Mesenteric fat pad (tissue), 1 donor: ENCODE data around the gene VANGL1. TPM values are rescaled to one million over a fixed set of nuclear protein-coding genes. Genes with fewer than 3 reads are reported as not detected.

Experiments
- DNase-seq: peaks from one replicate; pipeline ENCODE4 v3.0.0-alpha.2; 2020; ENCODE audit warnings: low spot score
- total RNA-seq: library from RNA; stranded (reverse); fragmentation: NEBNext Ultra II Directional; extraction: Animal tissue kit (Norgen Biotek cat#: 25700); gene quantifications from one replicate; pipeline ENCODE4 v1.2.1, GENCODE V29; 2021
- donor health status: DM: yes; HTN: yes; CAD: no.

Gene VANGL1
- total RNA-seq, 1 donor from 2014 or later: 12.5 TPM

GRCh38 chr1:115643666-115644065 lies 1.9 kb downstream of the VANGL1 start:
- no peak for DNase-seq

- DNase-seq: no peak
These were observed 2.3 kb downstream of the VANGL1 start for GRCh38 chr1:115644109-115644508.

DNA sequence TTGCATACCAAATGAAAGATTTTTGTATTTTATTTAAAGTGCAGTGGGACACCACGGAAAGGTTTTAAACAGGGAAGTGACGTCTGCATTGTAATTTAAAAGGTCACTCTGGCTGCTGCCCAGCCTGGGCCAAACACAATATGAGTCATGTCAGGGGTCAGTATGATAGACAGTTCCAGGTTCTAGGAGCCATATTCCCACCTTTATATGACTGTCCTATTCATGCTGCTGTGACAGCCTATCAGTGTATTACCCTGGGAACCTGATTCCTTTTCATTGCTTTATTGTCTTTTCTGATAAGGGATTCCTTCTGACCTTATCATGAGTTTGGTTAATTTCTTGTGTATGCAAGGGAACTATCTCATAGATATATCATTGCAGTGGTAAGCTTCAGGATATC lies 5.3 kb downstream of the VANGL1 start:
- DNase-seq: no peak

DNA sequence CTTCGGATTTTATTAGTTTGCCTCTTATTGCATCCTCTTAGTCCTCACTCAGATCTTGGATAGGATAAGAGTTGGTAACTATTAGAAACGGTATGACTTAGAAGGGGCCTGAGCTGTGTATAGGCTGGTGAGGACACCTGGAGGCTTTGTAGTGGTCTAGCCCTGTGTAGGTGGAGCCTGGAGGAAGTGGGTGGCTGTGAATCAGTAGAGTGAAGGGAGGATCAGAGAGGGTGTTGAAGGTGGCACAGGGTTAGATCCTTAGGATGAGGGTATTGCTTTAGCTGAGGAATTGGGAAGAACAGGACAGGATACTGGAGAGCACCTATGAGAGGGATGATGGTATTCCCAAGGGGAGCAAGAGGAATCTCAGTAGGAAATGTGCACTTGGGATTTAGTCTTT lies 5.7 kb downstream of the VANGL1 start:
- DNase-seq: no peak

GRCh38 chr1:115647919-115648650 lies 6.3 kb downstream of the VANGL1 start:
- no peak for DNase-seq

DNA sequence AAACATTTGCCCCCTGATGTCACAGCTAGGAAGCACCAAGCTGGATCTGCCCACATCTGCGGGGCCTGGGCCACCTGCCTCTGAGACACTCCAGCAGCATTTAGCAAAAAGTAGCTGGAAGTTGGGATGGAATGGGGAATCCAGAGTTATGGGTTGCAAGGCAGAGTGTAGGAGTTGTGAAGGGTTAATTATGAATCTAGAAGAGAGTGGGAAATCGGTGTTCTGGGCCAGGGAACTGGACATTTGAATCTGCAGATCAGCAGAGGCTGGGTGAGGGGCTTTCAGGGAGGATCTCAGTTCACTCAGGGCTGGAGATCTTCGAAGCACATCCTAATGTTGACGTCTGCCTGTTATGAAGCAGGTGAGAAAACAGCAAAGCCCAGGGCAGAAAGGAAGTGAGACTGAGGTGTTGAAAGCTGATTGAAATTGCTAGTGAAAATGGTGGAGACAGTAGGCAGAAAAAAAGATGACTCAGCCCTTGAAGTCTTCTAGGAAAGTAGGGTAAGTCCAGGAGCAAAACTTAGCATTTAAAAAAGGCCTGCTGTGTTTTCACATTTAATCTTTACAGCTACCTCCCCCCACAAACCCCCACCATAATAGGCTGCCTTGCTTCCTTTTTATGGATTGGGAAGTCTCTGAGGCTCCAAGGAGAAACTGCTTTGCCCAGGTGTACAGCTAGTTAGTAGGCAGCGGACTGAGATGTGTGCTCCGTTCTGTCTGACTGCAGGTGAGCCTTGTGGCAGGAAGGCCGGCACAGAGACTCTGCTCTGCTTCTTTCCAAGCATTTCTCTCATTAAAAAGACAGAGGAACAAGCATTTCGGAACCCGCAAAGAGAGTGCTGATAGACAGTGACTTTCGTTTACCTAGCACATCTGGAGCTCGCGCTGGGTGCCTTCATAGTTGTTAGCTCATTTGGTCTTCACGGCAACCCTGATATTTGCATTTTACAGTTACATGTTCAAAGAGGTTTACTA lies 7.2 kb downstream of the VANGL1 start:
- DNase-seq: no peak

DNA sequence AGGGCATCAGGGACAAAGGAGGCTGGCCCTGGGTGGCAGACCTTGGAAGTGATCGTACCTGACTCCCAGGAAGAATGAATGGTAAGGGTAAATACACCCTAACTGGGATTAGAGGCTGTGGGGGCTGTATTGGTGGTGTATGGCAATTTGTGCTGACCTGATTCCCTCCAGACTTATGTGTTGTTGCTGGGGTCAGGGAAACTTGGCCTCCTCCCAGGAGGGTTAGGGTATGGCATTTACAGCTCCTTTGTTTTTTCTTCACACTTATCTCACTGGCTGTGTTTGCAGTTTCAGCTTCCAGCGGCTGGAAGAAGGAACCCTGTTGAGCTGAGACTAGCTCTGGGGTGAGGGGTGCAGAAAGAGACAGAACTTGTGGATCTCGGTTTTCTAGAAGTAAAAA lies 8.2 kb downstream of the VANGL1 start:
- no peak for DNase-seq

- DNase-seq: no peak
These were observed 9.2 kb downstream of the VANGL1 start for GRCh38 chr1:115650961-115651360.

DNA sequence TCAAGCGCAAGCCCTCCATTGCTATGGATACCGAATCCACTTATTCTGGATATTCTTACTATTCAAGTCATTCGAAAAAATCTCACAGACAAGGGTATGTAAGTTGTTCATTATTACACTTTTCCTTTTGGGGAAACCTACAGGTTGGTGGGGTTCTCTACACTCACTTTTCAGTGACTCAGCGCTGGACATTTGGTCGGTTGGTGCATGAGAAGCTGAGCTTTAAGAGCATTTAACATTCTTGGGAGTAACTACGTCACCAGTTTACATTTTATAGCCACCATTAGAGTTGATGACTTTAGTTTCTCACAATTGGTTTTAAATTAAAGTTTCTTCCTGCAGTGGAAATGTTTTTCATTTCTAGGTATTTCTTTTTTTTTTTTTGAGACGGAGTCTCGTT lies 9.6 kb downstream of the VANGL1 start:
- no peak for DNase-seq

GRCh38 chr1:115652236-115652788 lies 10.5 kb downstream of the VANGL1 start:
- DNase-seq: no peak

GRCh38 chr1:115654125-115654524 lies 12.4 kb downstream of the VANGL1 start:
- no peak for DNase-seq

- no peak for DNase-seq
These were observed 13.0 kb downstream of the VANGL1 start for GRCh38 chr1:115654663-115655305.

GRCh38 chr1:115655306-115655663 lies 13.5 kb downstream of the VANGL1 start:
- DNase-seq: no peak

GRCh38 chr1:115655916-115656315 lies 14.1 kb downstream of the VANGL1 start:
- no peak for DNase-seq

DNA sequence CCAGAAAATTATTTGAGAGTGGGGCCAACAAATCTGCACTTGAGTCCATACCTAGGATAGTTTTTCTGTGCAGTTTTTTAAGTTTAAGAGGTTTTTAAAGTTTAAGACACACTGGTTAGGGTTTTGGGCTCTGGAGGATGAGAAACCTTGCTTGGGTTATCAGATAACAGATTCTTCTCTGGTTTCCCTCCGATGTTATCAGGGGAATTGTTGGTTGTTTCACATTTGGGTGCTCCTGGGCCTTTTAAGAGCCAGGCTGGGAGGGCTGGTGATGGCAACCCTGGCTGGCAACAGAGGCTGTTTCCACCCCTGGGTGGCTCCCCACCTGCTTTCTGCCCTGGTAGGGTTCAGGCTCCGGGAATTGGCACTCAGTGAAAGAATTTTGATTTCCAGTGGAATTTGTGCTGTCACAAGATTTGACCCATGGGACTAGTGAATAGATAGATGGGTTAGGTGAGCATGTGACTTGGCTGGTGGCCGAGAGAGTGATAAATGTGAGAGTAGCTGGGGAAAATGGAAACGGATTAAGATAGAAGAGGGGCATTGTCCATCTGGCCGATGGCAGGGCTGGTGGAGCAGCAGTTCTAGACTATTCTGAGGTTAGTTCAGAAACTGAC lies 14.8 kb downstream of the VANGL1 start:
- DNase-seq: no peak

GRCh38 chr1:115658646-115659045 lies 16.9 kb downstream of the VANGL1 start:
- DNase-seq: no peak

DNA sequence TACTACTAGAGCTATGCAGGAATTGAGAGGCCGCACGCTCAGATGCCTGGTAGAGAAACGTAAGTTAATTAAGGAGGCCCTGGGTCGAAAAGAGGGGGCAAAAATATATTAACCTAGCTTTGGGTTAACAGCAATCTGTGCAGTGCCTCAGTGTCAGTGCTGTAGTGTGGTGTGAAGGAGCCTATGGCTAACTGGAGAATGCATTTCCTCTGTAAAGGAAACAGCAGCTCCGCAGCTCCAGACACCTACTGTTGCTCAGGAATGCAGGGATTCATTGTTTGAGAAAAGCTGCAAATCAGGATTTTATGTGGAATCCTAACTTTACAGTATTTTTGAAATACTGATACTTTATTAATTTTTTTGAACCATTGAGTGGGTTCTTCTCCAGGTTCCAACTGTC lies 18.4 kb downstream of the VANGL1 start:
- DNase-seq: no peak

DNA sequence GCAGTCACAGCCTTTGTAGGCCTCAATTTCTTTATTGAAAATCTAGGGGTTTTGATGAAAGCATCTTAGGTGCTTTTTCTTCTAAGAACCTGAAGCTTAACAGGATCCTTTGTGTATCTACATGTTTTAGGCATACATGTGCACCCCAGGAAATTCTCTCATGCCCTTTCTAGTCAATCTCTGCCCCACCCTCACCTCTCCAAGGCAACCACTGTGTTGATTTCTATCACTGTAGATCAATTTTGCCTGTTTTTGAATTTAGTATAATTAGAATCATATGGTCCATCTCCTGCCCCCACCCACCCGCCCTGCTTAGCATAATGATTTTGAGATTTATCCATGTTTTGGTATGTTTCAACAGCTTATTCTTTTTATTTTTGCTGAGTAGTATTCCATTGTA lies 19.4 kb downstream of the VANGL1 start:
- no peak for DNase-seq

GRCh38 chr1:115665319-115666096 lies 23.7 kb downstream of the VANGL1 start:
- DNase-seq: no peak

DNA sequence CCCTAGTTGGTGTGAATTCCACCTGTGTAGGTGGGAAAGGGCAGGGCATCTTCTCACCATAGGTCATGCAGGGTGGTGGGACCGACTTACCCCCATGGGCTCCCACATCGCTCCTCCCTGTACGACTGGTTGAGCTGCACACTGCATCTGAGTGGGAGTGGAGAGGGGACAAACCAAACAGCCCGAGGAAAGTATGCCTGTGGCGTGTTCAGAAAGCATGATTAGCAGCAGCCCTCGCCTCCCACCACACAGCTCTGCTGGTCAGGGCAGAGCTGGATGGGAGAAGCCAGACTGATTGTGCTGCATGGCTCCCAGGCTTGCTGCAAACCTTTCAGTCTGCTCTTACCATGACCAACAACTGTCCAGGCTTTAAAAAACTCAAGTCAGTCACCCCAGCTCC lies 24.4 kb downstream of the VANGL1 start:
- DNase-seq: no peak
